ENCODE measurements around the gene LRRFIP2.
"Not testable (repeated sequence)": the region's sequence is repeated elsewhere in the genome, so short reads cannot be mapped to it uniquely, and the experiment has no call there.

LRRFIP2 gene

GRCh38 chr3:37183976-37184375 is 9.6 kb upstream of the LRRFIP2 start:
- DNase-seq, result no peak

- DNase-seq, result no peak
These were observed 9.0 kb upstream of the LRRFIP2 start for GRCh38 chr3:37183375-37183831.

GRCh38 chr3:37182816-37183215 is 8.4 kb upstream of the LRRFIP2 start:
- no peak for DNase-seq

GRCh38 chr3:37181756-37182155 is 7.4 kb upstream of the LRRFIP2 start:
- DNase-seq, result no peak

GRCh38 chr3:37179144-37179967 is 5.0 kb upstream of the LRRFIP2 start:
- no peak for DNase-seq

GRCh38 chr3:37173806-37174205 is 576 bp downstream of the LRRFIP2 start:
- DNase-seq, result no peak

GRCh38 chr3:37171144-37171543 is 3.2 kb downstream of the LRRFIP2 start:
- DNase-seq, result no peak

- no peak for DNase-seq
These were observed 3.9 kb downstream of the LRRFIP2 start for GRCh38 chr3:37170513-37170912.

GRCh38 chr3:37170060-37170459 is 4.3 kb downstream of the LRRFIP2 start:
- no peak for DNase-seq

GRCh38 chr3:37168896-37169295 is 5.5 kb downstream of the LRRFIP2 start:
- DNase-seq, result no peak

- no peak for DNase-seq
These were observed 10.9 kb downstream of the LRRFIP2 start for GRCh38 chr3:37163262-37164015.

GRCh38 chr3:37162501-37163245 is 11.7 kb downstream of the LRRFIP2 start:
- DNase-seq, result no peak

- DNase-seq, result no peak
These were observed 13.0 kb downstream of the LRRFIP2 start for GRCh38 chr3:37161351-37161750.

GRCh38 chr3:37155782-37156181 is 18.6 kb downstream of the LRRFIP2 start:
- DNase-seq, result no peak

GRCh38 chr3:37154668-37155314 is 19.6 kb downstream of the LRRFIP2 start:
- no peak for DNase-seq

GRCh38 chr3:37150621-37151020 is 23.8 kb downstream of the LRRFIP2 start:
- DNase-seq, result no peak

- DNase-seq, result no peak
These were observed 25.1 kb downstream of the LRRFIP2 start for GRCh38 chr3:37149257-37149656.

- no peak for DNase-seq
These were observed 26.2 kb downstream of the LRRFIP2 start for GRCh38 chr3:37148208-37148607.

- DNase-seq, result no peak
These were observed 26.7 kb downstream of the LRRFIP2 start for GRCh38 chr3:37147666-37148065.

- not testable (repeated sequence) for DNase-seq
These were observed 27.5 kb downstream of the LRRFIP2 start for GRCh38 chr3:37146927-37147326.

- no peak for DNase-seq
These were observed 28.8 kb downstream of the LRRFIP2 start for GRCh38 chr3:37145611-37146010.

GRCh38 chr3:37144806-37145205 is 29.6 kb downstream of the LRRFIP2 start:
- no peak for DNase-seq

- no peak for DNase-seq
These were observed 30.6 kb downstream of the LRRFIP2 start for GRCh38 chr3:37143821-37144220.

Data from NCI-H2227 treated with DMSO at 0.1 percent for 48 hours (cell line).